PC-3 (cell line): ENCODE measurements around the gene CAMK1D. TPM values are rescaled to one million over a fixed set of nuclear protein-coding genes. Genes with fewer than 3 reads are reported as not detected.

Source experiments
- ATAC-seq: fragments of 200-7000 bp; cut with Tn5 transposase; 2 replicates; pipeline ENCODE4 v1.9.1; 2020; ENCODE audit warnings: mild to moderate bottlenecking, moderate library complexity
- BruUV-seq: library from RNA; stranded (reverse); fragments of 400-500 nt; replicated peaks from 2 replicates; lab custom pipeline; 2021; lab: Mats Ljungman, UMichigan
- CTCF ChIA-PET: fragments of 300-600 bp; sonication (Branson Sonifier 250); formaldehyde crosslinking; loops from one replicate; lab custom pipeline; 2022; ENCODE audit warnings: antibody characterized with exemption; lab: Charles Lee
- POLR2A ChIA-PET: fragments of 300-600 bp; sonication (Branson Sonifier 250); formaldehyde crosslinking; loops from one replicate; lab custom pipeline; 2022; ENCODE audit warnings: antibody characterized with exemption; ENCODE audit not compliant: unreplicated experiment; lab: Charles Lee
- DNase-seq: peaks from one replicate; pipeline ENCODE4 v3.0.0-alpha.2; 2015
- H2AFZ ChIP-seq: fragments of 300-600 bp; sonication (generic); 2 replicates; pipeline ENCODE4 v1.6.0; 2016; ENCODE audit warnings: antibody characterized with exemption, low read length
- H3F3A ChIP-seq: fragments of 300-600 bp; sonication (generic); one replicate; pipeline ENCODE4 v1.6.0; 2017; ENCODE audit warnings: antibody characterized with exemption, low read length, control low read depth, mild to moderate bottlenecking; ENCODE audit not compliant: unreplicated experiment
- H3K27ac ChIP-seq: fragments of 300-600 bp; sonication (generic); 2 replicates; pipeline ENCODE4 v1.5.1; 2016; ENCODE audit warnings: mild to moderate bottlenecking, low read length
- H3K27me3 ChIP-seq: fragments of 300-600 bp; sonication (generic); 2 replicates; pipeline ENCODE4 v1.6.1; 2016; ENCODE audit warnings: low read length, mixed read lengths
- H3K36me3 ChIP-seq: fragments of 300-600 bp; sonication (generic); 2 replicates; pipeline ENCODE4 v1.6.1; 2016; ENCODE audit warnings: low read depth, mixed run types, low read length, mixed read lengths
- H3K4me1 ChIP-seq: fragments of 300-600 bp; sonication (generic); 2 replicates; pipeline ENCODE4 v1.5.1; 2016; ENCODE audit warnings: low read length; ENCODE audit not compliant: insufficient read depth
- H3K4me2 ChIP-seq: fragments of 300-600 bp; sonication (generic); 2 replicates; pipeline ENCODE4 v1.6.0; 2016; ENCODE audit warnings: low read length
- H3K4me3 ChIP-seq: fragments of 300-600 bp; sonication (generic); 2 replicates; pipeline ENCODE4 v1.5.1; 2016; ENCODE audit warnings: mild to moderate bottlenecking, low read length, mixed read lengths
- H3K79me2 ChIP-seq: fragments of 300-600 bp; sonication (generic); 2 replicates; pipeline ENCODE4 v1.6.1; 2017; ENCODE audit warnings: low read length, mixed read lengths
- H3K9ac ChIP-seq: fragments of 300-600 bp; sonication (generic); 2 replicates; pipeline ENCODE4 v1.6.0; 2016; ENCODE audit warnings: mild to moderate bottlenecking, low read length
- H3K9me2 ChIP-seq: fragments of 300-600 bp; sonication (generic); replicated peaks from 2 replicates; pipeline ENCODE4 v1.6.1; 2016; ENCODE audit warnings: mixed run types, low read length, mixed read lengths
- H3K9me3 ChIP-seq: fragments of 300-600 bp; sonication (generic); 2 replicates; pipeline ENCODE4 v1.6.1; 2016; ENCODE audit warnings: low read length, mixed read lengths
- H4K20me1 ChIP-seq: fragments of 300-600 bp; sonication (generic); 2 replicates; pipeline ENCODE4 v1.6.1; 2016; ENCODE audit warnings: low read length, mixed read lengths
- EZH2 ChIP-seq: fragments of 300-600 bp; sonication (generic); IDR thresholded peaks from one replicate; pipeline ENCODE4 v1.6.1; 2017; ENCODE audit warnings: antibody characterized with exemption, mild to moderate bottlenecking, low read length; ENCODE audit not compliant: unreplicated experiment
- EZH2phosphoT487 ChIP-seq: fragments of 300-600 bp; sonication (generic); IDR thresholded peaks from 2 replicates; pipeline ENCODE4 v1.6.1; 2018; ENCODE audit warnings: mild to moderate bottlenecking, antibody characterized with exemption, low read length, borderline replicate concordance
- intact Hi-C: fragments of 100-400 bp; cut with micrococcal nuclease; formaldehyde crosslinking; loops from 2 replicates; pipeline ENCODE4 v1.9.0; 2023
- total RNA-seq: library from RNA; depleted of rRNA; stranded (reverse); fragments of >200 nt; gene quantifications from 2 replicates; pipeline ENCODE4 v1.2.3, GENCODE V29; 2014
- TF ChIP-seq, protein P1 (sequence below): fragments of 300-600 bp; sonication (generic); conservative IDR thresholded peaks from 2 replicates; pipeline ENCODE4 v1.5.1; 2017; ENCODE audit warnings: antibody characterized with exemption, low read depth, mild to moderate bottlenecking, low read length

Gene CAMK1D
- total RNA-seq, 1 experiment from 2014 or later = 1.3 TPM

DNA sequence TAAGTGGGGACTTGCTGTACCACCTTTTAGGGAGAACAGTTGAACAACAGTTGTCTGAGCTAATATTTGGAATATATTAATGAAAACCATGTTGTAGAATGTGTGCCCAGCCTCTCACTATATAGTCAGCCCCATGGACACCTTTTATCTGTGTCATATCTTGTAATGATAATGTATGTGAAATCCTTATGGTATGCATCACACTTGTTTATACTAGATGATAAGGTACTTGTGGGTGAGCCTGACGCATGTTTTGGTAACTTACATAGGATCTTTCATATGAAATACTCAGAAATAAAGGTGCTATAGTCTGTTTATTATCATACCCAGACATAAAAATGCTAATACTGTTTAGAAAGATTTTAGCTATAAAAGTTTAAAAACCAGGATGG lies 32.8 kb downstream of the CAMK1D start:
- H3K9me2 ChIP-seq = no peaks in the 10 kb centered on the region
- ChIA-PET POLR2A (no interaction called here), CTCF (no interaction called here)
- H3K4me2 ChIP-seq = no peak overlapping the region
- no peaks in the 10 kb centered on the region for H3K4me1 ChIP-seq
- no TSS peak for BruUV-seq
- no peaks in the 10 kb centered on the region for H3K27me3 ChIP-seq
- no peak overlapping the region for H2AFZ ChIP-seq
- no peak for ATAC-seq
- no peaks in the 10 kb centered on the region for H3K9me3 ChIP-seq
- no peaks in the 10 kb centered on the region for H3K79me2 ChIP-seq
- DNase-seq = no peak
- H3K9ac ChIP-seq = no peak overlapping the region
- no peak for TF ChIP-seq EZH2phosphoT487
- TF ChIP-seq EZH2 = no peak
- TF ChIP-seq, protein P1, sequence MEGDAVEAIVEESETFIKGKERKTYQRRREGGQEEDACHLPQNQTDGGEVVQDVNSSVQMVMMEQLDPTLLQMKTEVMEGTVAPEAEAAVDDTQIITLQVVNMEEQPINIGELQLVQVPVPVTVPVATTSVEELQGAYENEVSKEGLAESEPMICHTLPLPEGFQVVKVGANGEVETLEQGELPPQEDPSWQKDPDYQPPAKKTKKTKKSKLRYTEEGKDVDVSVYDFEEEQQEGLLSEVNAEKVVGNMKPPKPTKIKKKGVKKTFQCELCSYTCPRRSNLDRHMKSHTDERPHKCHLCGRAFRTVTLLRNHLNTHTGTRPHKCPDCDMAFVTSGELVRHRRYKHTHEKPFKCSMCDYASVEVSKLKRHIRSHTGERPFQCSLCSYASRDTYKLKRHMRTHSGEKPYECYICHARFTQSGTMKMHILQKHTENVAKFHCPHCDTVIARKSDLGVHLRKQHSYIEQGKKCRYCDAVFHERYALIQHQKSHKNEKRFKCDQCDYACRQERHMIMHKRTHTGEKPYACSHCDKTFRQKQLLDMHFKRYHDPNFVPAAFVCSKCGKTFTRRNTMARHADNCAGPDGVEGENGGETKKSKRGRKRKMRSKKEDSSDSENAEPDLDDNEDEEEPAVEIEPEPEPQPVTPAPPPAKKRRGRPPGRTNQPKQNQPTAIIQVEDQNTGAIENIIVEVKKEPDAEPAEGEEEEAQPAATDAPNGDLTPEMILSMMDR = no peak
- H3K36me3 ChIP-seq = no peaks in the 10 kb centered on the region
- H3F3A ChIP-seq = no peaks in the 10 kb centered on the region
- intact Hi-C loops = no loop called here
- no peak overlapping the region for H3K27ac ChIP-seq
- no peaks in the 10 kb centered on the region for H4K20me1 ChIP-seq
- H3K4me3 ChIP-seq = no peak overlapping the region

DNA sequence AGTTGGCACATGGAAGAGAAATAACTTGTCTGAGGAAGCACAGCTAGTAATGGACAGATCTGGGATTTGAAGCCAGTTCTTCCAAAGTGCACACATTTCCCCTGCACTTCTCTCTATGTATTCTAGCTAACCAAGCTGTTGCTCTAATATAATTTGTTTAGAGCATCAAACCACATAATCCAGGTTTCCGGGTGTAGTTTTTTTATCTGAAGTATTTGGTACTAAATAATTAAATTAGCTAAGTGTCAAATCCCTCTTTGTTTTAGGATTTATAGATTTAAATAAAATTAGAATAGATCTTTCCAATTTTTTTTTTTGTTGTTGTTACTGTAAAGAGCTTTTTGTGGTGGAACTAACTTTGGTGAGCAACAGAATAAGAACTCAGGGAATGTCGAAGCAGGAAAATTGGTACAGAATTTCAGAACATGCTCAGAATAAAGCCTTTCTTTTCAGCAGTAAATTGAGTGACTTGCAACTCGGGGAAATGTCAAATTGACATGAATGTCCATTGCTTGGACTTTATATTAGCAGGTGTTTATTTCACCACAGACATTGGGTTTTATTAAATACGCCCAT lies 33.7 kb downstream of the CAMK1D start:
- Histone ChIP-seq H3K4me2 (no peak overlapping the region), H3K4me1 (no peaks in the 10 kb centered on the region), H3K27ac (no peak overlapping the region), H3K36me3 (no peaks in the 10 kb centered on the region), H3K9me2 (no peaks in the 10 kb centered on the region), H3K27me3 (no peaks in the 10 kb centered on the region), H3K4me3 (no peak overlapping the region), H3K9ac (no peak overlapping the region), H3K79me2 (no peaks in the 10 kb centered on the region), H3F3A (no peaks in the 10 kb centered on the region), H3K9me3 (no peaks in the 10 kb centered on the region), H4K20me1 (no peaks in the 10 kb centered on the region), H2AFZ (no peak overlapping the region)
- ChIA-PET CTCF (no interaction called here), POLR2A (no interaction called here)
- DNase-seq = no peak
- no TSS peak for BruUV-seq
- no peak for ATAC-seq
- intact Hi-C loops = no loop called here
- TF ChIP-seq EZH2phosphoT487 (no peak), EZH2 (no peak)
- TF ChIP-seq, protein P1 = no peak

DNA sequence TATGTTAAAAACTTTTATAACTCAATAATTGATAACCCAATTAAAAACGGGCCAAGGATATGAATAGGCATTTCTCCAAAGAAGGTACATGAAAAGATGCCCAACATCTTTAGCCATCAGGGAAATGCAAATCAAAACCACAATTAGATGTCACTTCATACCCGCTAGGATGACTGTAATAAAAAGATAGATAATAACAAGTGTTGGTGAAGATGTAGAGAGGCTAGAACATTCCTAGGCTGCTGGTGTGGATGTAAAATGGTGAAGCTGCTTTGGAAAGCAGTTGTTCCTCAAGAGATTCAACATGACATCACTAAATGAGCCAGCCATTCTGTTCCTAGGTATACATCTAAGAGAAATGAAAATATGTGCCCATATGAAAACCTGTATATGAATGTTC lies 35.6 kb downstream of the CAMK1D start:
- BruUV-seq = no TSS peak
- Histone ChIP-seq H3K4me3 (no peak overlapping the region), H3K27ac (no peak overlapping the region), H3K79me2 (no peaks in the 10 kb centered on the region), H2AFZ (no peak overlapping the region), H4K20me1 (no peaks in the 10 kb centered on the region), H3K4me1 (no peaks in the 10 kb centered on the region), H3K27me3 (no peaks in the 10 kb centered on the region), H3K4me2 (no peak overlapping the region), H3K36me3 (no peaks in the 10 kb centered on the region), H3K9me3 (no peaks in the 10 kb centered on the region), H3K9ac (no peak overlapping the region), H3F3A (no peaks in the 10 kb centered on the region), H3K9me2 (no peaks in the 10 kb centered on the region)
- intact Hi-C loops = no loop called here
- DNase-seq (no peak), ATAC-seq (no peak)
- TF ChIP-seq, protein P1 = no peak
- TF ChIP-seq EZH2phosphoT487 (no peak), EZH2 (no peak)
- ChIA-PET POLR2A (no interaction called here), CTCF (no interaction called here)
